Natural killer cell (primary cell): ENCODE data around the gene KRT16. TPM values are rescaled to one million over a fixed set of nuclear protein-coding genes. Genes with fewer than 3 reads are reported as not detected.

Experiments used
- ATAC-seq, 3 donors: fragments of 150-1000 bp in 2 of 3; fragments of 200-7000 bp in 1 of 3; cut with Tn5 transposase; 1 replicate in 1 of 3; 2 replicates in 2 of 3; pipeline ENCODE4 v1.10.0; 2021; ENCODE audit warnings: mild to moderate bottlenecking in 2 of 3, moderate library complexity in 2 of 3
- DNase-seq, 2 donors: peaks; one replicate each; pipeline versions ENCODE4 v3.0.0 to v3.0.0-alpha.2; 2013 to 2021; ENCODE audit warnings: mixed read lengths in 1 of 2
- H3K27ac ChIP-seq: one replicate; pipeline ENCODE4 v1.5.1; 2013; ENCODE audit warnings: mild to moderate bottlenecking, low read length
- H3K27me3 ChIP-seq: one replicate; pipeline ENCODE4 v1.6.1; 2013; ENCODE audit warnings: low read length; ENCODE audit not compliant: control insufficient read depth, insufficient read depth
- H3K36me3 ChIP-seq: one replicate; pipeline ENCODE4 v1.6.1; 2013; ENCODE audit warnings: low read length; ENCODE audit not compliant: control insufficient read depth, insufficient read depth
- H3K4me1 ChIP-seq: one replicate; pipeline ENCODE4 v1.6.1; 2013; ENCODE audit warnings: low read length; ENCODE audit not compliant: control insufficient read depth, insufficient read depth
- H3K4me3 ChIP-seq: one replicate; pipeline ENCODE4 v1.5.1; 2013; ENCODE audit warnings: low read length
- H3K9me3 ChIP-seq: one replicate; pipeline ENCODE4 v1.6.1; 2013; ENCODE audit warnings: low read length; ENCODE audit not compliant: control insufficient read depth, insufficient read depth
- H3K27ac Mint-ChIP-seq, 2 donors: one replicate each; pipeline ENCODE4 v1.8.0; 2022; ENCODE audit warnings: mild to moderate bottlenecking in 2 of 2, mixed read lengths in 2 of 2, moderate library complexity in 1 of 2
- H3K27me3 Mint-ChIP-seq, 2 donors: one replicate each; pipeline ENCODE4 v1.8.0; 2022; ENCODE audit warnings: low read depth in 2 of 2, mixed read lengths in 2 of 2
- H3K36me3 Mint-ChIP-seq: one replicate; pipeline ENCODE4 v1.8.0; 2022; ENCODE audit warnings: mixed read lengths
- H3K4me1 Mint-ChIP-seq, 2 donors: one replicate each; pipeline ENCODE4 v1.8.0; 2022; ENCODE audit warnings: mixed read lengths in 2 of 2
- H3K4me3 Mint-ChIP-seq: one replicate; pipeline ENCODE4 v1.8.0; 2022; ENCODE audit warnings: mild to moderate bottlenecking, moderate library complexity, mixed read lengths
- H3K9me3 Mint-ChIP-seq, 2 donors: one replicate each; pipeline ENCODE4 v1.8.0; 2022; ENCODE audit warnings: mixed read lengths in 2 of 2
- CTCF ChIP-seq: fragments of 200-600 bp; IDR thresholded peaks from one replicate; pipeline ENCODE4 v1.8.0; 2022; ENCODE audit warnings: antibody characterized with exemption
- WGBS: methylation state at CpG from one replicate; pipeline ENCODE4 v1.1.7; 2013; ENCODE audit warnings: missing lambda C conversion rate; ENCODE audit not compliant: insufficient coverage; 5-methylcytosine and 5-hydroxymethylcytosine counted together
- intact Hi-C: fragments of 100-400 bp; cut with micrococcal nuclease; formaldehyde crosslinking; loops from one replicate; pipeline ENCODE4 v1.14.2; 2022
- total RNA-seq, 4 donors: library from RNA; stranded (reverse); fragments of 120-200 nt in 1 of 4; gene quantifications; one replicate each; pipeline versions ENCODE4 v1.2.3 to v1.2.4, GENCODE V29; 2013 to 2022

The KRT16 gene
- total RNA-seq, 3 donors from 2014 or later (not counting 1 experiment from before 2014, with no cell fraction given) = not detected

- Histone ChIP-seq H3K9me3 (no peaks in the 10 kb centered on the region), H3K27ac (no peak overlapping the region), H3K4me3 (no peak overlapping the region), H3K36me3 (no peaks in the 10 kb centered on the region), H3K4me1 (no peaks in the 10 kb centered on the region), H3K27me3 (no peaks in the 10 kb centered on the region)
- TF ChIP-seq CTCF = no peak
- Mint-ChIP-seq H3K36me3 (no peaks in the 10 kb centered on the region), H3K4me3 (no peak overlapping the region), H3K9me3 (no peaks in the 10 kb centered on the region), H3K27me3 (no peaks in the 10 kb centered on the region), H3K27ac (no peak overlapping the region), H3K4me1 (no peaks in the 10 kb centered on the region)
- ATAC-seq (no peak), DNase-seq (no peak)
- WGBS = 90% methylated on average over 9 of the region's 9 CpGs
- intact Hi-C loops = no loop called here
Observed at GRCh38 chr17:41636652-41637051, 24.1 kb upstream of the KRT16 start.

GRCh38 chr17:41635121-41636097, 22.8 kb upstream of the KRT16 start:
- no peaks in the 10 kb centered on the region for H3K36me3 Mint-ChIP-seq
- WGBS = 83% methylated on average over 28 of the region's 28 CpGs
- TF ChIP-seq CTCF = no peak
- intact Hi-C loops = no loop called here
- no peaks in the 10 kb centered on the region for H3K9me3 ChIP-seq
- ATAC-seq (no peak), DNase-seq (no peak)
- no peak overlapping the region for H3K4me3 ChIP-seq
- H3K4me1 ChIP-seq = no peaks in the 10 kb centered on the region
- H3K27me3 Mint-ChIP-seq = no peaks in the 10 kb centered on the region
- H3K4me3 Mint-ChIP-seq = no peak overlapping the region
- no peaks in the 10 kb centered on the region for H3K27me3 ChIP-seq
- no peaks in the 10 kb centered on the region for H3K4me1 Mint-ChIP-seq
- H3K27ac ChIP-seq = no peak overlapping the region
- H3K27ac Mint-ChIP-seq = no peak overlapping the region
- no peaks in the 10 kb centered on the region for H3K36me3 ChIP-seq
- no peaks in the 10 kb centered on the region for H3K9me3 Mint-ChIP-seq

- H3K4me3 Mint-ChIP-seq = no peak overlapping the region
- intact Hi-C loops = no loop called here
- no peak for DNase-seq
- H3K27me3 Mint-ChIP-seq = no peaks in the 10 kb centered on the region
- Histone ChIP-seq H3K4me1 (no peaks in the 10 kb centered on the region), H3K4me3 (no peak overlapping the region), H3K36me3 (no peaks in the 10 kb centered on the region), H3K27ac (no peak overlapping the region), H3K9me3 (no peaks in the 10 kb centered on the region), H3K27me3 (no peaks in the 10 kb centered on the region)
- no peaks in the 10 kb centered on the region for H3K4me1 Mint-ChIP-seq
- TF ChIP-seq CTCF = no peak
- H3K27ac Mint-ChIP-seq = no peak overlapping the region
- no peaks in the 10 kb centered on the region for H3K9me3 Mint-ChIP-seq
- no peak for ATAC-seq
- no peaks in the 10 kb centered on the region for H3K36me3 Mint-ChIP-seq
- 92% methylated on average over 7 of the region's 7 CpGs for WGBS
Observed at GRCh38 chr17:41634639-41635038, 22.1 kb upstream of the KRT16 start.
